Head of caudate nucleus (tissue), 42 donors: ENCODE measurements around the gene CA9.

Source experiments
- DNase-seq, 42 donors: peaks; one replicate each; pipeline versions ENCODE4 v3.0.0 to v3.0.0-alpha.2; 2020 to 2021; ENCODE audit warnings: mixed read lengths in 7 of 42
- intact Hi-C: fragments of 100-400 bp; cut with DNase I; formaldehyde crosslinking; loops from one replicate; pipeline ENCODE4 v1.15.0; 2022

CA9 gene

DNA sequence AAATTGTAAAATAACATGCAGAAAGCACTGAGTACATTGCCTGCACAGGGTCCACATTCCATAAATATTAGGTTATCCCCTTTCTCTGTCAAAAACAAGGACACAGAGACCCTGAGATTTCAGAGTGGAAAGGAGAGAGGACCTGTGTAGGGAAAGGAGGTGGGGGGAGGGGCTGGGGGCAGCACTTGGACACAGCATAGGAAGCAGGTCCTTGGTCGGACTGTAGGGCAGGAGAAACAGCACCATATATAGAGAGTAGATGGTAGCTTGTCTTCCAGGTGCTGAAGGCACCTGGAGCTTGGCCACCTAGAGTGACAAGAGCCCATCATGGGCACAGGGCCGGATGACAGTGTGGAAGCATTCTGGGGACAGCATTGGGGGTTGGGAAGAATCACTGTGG lies 13.6 kb downstream of the CA9 start:
- intact Hi-C loops: no loop called here
- no peak for DNase-seq

GRCh38 chr9:35687972-35688557 lies 14.3 kb downstream of the CA9 start:
- DNase-seq: no peak
- intact Hi-C loops: no loop called here

- intact Hi-C loops: no loop called here
- DNase-seq: peak in 1 of 42 donors; percentile 43
Measured at GRCh38 chr9:35688558-35689541, 15.1 kb downstream of the CA9 start.

DNA sequence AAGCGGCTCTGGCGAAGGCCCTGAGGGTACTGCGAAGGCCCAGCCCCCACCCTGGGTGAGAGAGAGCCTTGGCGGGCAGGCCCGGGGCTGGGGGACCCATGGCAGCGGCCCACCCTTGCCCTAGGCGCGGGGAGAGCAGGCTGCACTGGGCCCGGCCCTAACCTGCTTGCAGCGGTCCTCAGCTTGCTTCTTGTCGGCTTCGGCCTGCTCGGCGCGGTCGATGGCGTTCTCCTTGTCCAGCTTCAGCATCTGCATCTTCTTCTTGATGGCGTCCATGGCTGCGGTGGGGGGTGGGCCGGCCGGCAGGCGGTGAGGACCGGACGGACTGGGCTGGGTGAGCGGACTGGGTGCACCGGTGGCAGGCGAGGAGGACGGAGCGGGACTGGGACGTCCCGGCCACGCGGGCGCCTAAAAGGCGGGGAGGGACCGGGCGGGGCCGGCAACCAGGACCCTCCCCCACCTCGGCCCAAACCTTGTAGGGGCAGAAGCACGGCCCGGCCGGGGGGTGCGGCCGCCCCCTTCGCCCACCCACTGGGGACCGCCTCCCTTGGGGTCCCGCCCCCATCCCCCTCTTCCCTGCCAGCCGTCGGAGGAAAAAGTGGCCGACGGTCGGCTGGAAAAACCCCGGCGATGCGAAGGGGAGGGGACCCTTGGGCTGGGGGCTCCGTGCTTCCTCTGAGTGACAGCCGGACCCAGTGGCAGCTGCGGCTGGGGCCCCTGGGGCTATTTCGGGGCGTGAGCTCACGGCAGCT lies 16.0 kb downstream of the CA9 start, which contains the start of gene TPM2:
Gene TPM2, minus strand, starts transcription at position 384 of the 752 bp plus-strand sequence. Its CDS starts 108 bp downstream, at position 276.
- intact Hi-C loops: no loop called here
- DNase-seq: no peak

DNA sequence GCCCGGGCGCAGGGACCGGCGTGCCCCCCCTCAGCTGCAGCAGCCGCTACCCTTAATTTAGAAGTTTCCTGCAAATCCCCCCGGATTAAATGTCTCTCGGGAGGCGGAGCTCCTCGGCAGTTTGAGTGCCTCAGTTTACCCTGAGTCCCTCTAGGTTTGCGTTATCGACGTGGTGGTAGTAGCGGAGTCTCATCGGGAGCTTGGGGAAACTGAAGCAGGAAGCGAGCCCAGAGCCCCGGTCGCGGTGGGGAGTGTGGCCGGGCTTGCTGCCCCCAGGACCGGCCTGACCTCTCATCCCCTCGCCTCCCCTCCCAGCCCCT lies 16.5 kb downstream of the CA9 start:
- intact Hi-C loops: no loop called here
- no peak for DNase-seq

GRCh38 chr9:35690614-35691333 lies 17.0 kb downstream of the CA9 start:
- intact Hi-C loops: no loop called here
- DNase-seq: peak in 40 of 42 donors; percentile 27 to 81 (median 56)

GRCh38 chr9:35691334-35691650 lies 17.6 kb downstream of the CA9 start:
- intact Hi-C loops: no loop called here
- no peak for DNase-seq

DNA sequence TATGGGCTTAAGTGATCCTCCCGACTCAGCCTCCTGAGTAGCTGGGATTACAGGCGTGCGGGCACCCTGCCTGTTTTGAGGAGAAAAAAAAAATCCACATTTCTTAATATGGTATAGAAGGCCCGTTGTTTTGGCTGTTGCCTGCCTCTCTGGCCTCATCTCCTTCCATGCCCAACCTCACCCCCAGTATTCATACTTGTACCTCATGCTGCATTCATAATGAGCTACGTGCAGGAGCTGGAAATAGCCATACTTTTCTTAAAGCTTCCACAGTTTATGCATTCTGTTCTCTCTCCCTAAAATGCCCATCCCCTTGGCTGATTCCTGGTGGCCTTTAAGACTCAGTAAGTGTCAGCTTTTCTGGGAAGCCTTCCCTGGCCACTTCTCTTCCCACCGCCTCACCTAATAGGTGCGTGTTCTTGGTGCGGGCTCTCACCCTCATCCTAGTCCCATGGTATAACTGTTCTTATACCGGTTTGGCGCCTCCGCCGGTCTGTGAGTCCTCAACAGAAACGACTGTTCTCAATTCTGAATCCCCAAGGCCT lies 18.1 kb downstream of the CA9 start:
- no peak for DNase-seq
- intact Hi-C loops: no loop called here

DNA sequence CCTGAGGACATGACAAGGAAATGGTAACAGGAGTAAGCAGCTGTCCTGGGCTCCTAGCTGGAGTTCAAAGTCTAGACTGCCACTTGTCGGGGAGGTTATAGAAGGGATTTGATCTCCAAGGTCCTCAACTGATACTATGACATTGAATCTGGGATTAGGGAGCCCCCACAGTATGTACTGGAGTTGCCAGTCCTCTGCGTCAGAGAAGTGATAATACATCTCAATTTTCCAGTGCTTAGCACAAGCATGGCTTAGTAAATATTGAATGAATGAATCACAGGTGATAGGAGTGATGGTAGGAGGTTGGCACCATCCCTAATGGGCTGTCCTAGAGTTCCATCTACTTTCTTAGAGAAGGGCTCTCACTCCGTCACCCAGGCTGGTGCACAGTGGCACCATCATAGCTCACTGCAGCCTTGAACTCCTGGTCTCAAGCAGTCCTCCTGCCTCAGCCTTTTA lies 22.2 kb downstream of the CA9 start:
- no peak for DNase-seq
- intact Hi-C loops: no loop called here

DNA sequence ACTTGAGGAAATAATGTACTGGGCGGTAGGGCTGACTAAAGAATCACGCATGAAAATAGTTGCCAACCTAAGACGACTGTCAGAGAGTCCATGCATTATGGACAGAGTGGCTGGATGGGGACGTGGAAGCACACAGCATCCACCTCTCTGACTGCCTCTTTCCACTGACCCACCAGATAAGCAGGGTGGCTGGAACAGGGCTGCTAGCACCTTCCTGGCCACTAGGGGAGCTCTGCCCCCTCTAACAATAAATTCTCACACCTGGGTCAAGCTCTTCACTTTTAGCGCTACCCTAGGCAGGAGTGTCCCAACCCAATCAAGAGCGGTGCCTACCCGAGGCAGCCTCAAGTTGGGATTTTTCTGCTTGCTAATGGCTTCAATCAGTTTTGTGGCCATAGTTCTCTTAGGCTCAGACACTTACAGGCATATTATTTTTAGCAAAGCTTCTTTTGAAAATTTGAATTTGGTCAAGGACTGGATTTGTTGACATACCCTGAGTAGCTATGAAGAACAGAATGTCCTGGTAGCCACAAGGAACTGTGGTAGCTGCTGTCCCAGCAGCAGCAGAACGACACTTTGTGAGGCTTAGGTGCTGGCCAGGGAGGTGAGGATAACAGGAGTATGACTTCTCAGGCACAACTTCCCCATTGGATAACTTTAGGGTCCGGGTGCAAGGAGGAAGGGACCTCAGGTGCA lies 22.9 kb downstream of the CA9 start:
- peak in 39 of 42 donors; percentile 29 to 81 (median 55) for DNase-seq
- intact Hi-C loops: no loop called here

GRCh38 chr9:35697486-35697885 lies 23.8 kb downstream of the CA9 start:
- intact Hi-C loops: no loop called here
- no peak for DNase-seq

- no peak for DNase-seq
- intact Hi-C loops: no loop called here
Measured at GRCh38 chr9:35698231-35698630, 24.5 kb downstream of the CA9 start.

- intact Hi-C loops: no loop called here
- DNase-seq: no peak
Measured at GRCh38 chr9:35700031-35700430, 26.3 kb downstream of the CA9 start.

GRCh38 chr9:35700942-35701341 lies 27.2 kb downstream of the CA9 start:
- DNase-seq: no peak
- intact Hi-C loops: no loop called here

DNA sequence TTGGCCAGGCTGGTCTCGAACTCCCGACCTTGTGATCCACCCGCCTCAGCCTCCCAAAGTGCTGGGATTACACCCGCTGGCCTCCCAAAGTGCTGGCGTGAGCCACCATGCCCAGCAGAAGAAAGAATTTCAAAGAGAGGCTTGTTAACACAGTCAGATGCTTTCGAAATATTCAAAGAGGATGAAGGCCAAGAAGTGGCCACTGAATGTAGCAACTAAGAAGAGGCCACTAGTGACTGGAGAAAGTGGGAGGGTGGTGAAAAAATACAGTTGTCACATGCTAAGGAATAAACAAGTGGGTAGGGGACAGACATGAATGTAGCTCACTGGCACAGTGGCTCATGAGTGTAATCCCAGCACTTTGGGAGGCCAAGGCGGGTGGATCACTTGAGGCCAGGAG lies 29.0 kb downstream of the CA9 start:
- no peak for DNase-seq
- intact Hi-C loops: no loop called here

DNA sequence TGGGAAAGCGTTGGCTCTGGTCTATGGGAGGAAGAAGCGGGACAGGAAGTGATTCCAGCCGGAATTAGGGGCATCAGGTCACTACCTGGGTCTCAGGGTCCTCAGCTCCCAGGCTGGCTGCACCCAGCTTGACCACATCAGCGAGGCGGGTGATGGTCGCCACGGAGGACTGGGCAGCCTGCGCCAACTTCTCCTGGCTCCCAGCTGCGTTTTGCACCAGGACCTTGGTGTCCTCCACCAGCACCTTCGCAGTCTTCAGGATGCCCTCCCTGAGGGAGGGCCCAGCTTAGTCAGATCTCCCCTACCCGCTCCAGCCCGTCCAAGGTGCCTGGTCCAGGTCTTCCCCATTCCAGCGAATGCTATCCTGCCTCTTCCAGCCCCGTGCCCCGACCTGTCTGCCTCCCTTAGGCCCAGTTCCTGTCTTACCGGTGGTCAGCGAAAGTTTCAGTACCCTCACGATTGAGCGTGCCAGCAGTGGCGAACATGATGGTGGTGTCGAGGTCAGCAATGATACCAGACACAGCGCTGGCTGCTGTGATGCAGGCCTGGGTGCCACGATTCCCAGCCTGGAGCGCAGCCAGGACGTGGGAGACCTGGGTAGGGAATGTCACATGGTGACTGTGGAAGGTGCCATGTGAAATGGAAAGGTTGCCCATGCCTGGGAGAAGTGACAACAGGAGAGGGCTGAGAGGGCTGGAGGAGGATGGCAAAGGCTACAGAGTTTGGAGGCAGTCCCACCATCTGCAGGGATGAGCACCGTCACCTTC lies 30.4 kb downstream of the CA9 start:
- intact Hi-C loops: no loop called here
- DNase-seq: no peak

DNA sequence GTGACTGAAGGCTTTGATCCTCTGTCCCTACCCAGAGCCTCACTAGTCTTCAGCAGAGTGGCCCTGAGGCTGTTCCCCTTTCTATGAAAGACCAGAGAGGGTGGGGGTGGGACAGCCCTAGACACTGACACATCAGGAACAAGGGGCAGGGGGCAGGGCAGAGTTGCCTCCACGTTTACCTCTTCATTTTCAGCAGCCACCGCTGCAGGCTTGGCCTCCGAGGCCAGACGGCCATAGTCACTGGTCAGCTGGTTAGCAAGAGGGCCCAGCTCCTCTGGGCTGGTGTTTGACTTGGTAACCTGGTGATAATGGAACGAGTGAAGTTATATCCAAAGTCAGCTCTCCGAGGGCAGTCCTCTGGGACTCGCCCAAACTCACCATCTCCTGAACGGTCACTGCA lies 31.6 kb downstream of the CA9 start:
- no peak for DNase-seq
- intact Hi-C loops: no loop called here
